ENCODE results near the gene TANGO2. TPM values are rescaled to one million over a fixed set of nuclear protein-coding genes. Genes with fewer than 3 reads are reported as not detected.

TANGO2 gene
- total and polyA plus RNA-seq, 10 of the 15 experiments (the other 5 are each of a cell fraction or from before 2014, with no cell fraction given): 4.0 to 24.8 (median 20.9) TPM

GRCh38 chr22:19984851-19985811 lies 35.8 kb upstream of the TANGO2 start:
- Histone ChIP-seq H4K20me1 (ENCODE audit: control insufficient read depth, insufficient read depth) (no peaks in the 10 kb centered on the region), H3K4me1 (ENCODE audit: control insufficient read depth, insufficient read depth, low read length) (no peaks in the 10 kb centered on the region), H3K9me3 (replicated peaks; ENCODE audit: control insufficient read depth, insufficient read depth, low read length) (no peaks in the 10 kb centered on the region), H3K36me3 (ENCODE audit: control insufficient read depth in 2 of 2, insufficient read depth in 2 of 2, low read length in 1 of 2) (no peaks in the 10 kb centered on the region; a peak in 1 of 4 replicates), H3K27me3 (replicated peaks in 1 of 2; ENCODE audit: control insufficient read depth in 2 of 2, insufficient read depth in 2 of 2, low read length in 1 of 2) (0 out of 4 replicates have a peak, but pooled peaks cover 0 to 2% of the 10 kb centered on the region in 2 experiments), H3K4me2 (ENCODE audit: control insufficient read depth, insufficient read depth) (no peak overlapping the region), H3K9ac (ENCODE audit: control insufficient read depth, insufficient read depth, low read length) (no peak overlapping the region), H3K79me2 (ENCODE audit: control insufficient read depth, insufficient read depth, low read length) (no peaks in the 10 kb centered on the region), H3K4me3 (no peak overlapping the region), H3K27ac (ENCODE audit: control insufficient read depth, insufficient read depth) (no peak overlapping the region), H2AFZ (ENCODE audit: control insufficient read depth, low read depth, low read length) (no peak overlapping the region)
- 51% methylated on average over 11 of the region's 11 CpGs for WGBS (ENCODE audit: insufficient coverage, insufficient replicate concordance, low lambda C conversion rate, missing lambda C conversion rate)
- ChIA-PET RAD21 (ENCODE audit: unreplicated experiment) (no interaction called here), SMC1A (ENCODE audit: uncharacterized antibody, unreplicated experiment) (no interaction called here), POLR2A (no interaction called here), CTCF (no interaction called here)
- FAIRE-seq (no peak), ATAC-seq (no peak), DNase-seq (ENCODE audit: low read depth, low spot score) (no peak)
- TF ChIP-seq SUPT20H (IDR thresholded peaks at IDR 0.05; ENCODE audit: borderline replicate concordance, control insufficient read depth, low read depth, low read length) (no peak), SIN3A (IDR thresholded peaks at IDR 0.05; ENCODE audit: low read depth, low read length) (no peak), TARDBP (IDR thresholded peaks at IDR 0.05; ENCODE audit: borderline replicate concordance) (no peak), FOXM1 (IDR thresholded peaks at IDR 0.05; ENCODE audit: low read depth, low read length) (no peak), BCLAF1 (IDR thresholded peaks at IDR 0.05) (no peak), CBX3 (IDR thresholded peaks at IDR 0.05; ENCODE audit: borderline replicate concordance, low read depth) (no peak), IKZF2 (IDR thresholded peaks at IDR 0.05) (no peak), ATF3 (IDR thresholded peaks at IDR 0.05; ENCODE audit: borderline replicate concordance, extremely low read depth, low read depth, low read length) (no peak), POLR2AphosphoS2 (IDR thresholded peaks at IDR 0.05; ENCODE audit: low read depth, low read length) (no peak), RAD51 (IDR thresholded peaks at IDR 0.05) (no peak), HDGF (IDR thresholded peaks at IDR 0.05) (no peak), USF2 (IDR thresholded peaks at IDR 0.05; ENCODE audit: borderline replicate concordance, low read depth, low read length) (no peak), CEBPZ (IDR thresholded peaks at IDR 0.05; ENCODE audit: low read depth, low read length) (no peak), JUNB (IDR thresholded peaks at IDR 0.05) (no peak), SREBF1 (IDR thresholded peaks at IDR 0.05; ENCODE audit: low read length) (no peak), KDM1A (IDR thresholded peaks at IDR 0.05; ENCODE audit: borderline replicate concordance) (no peak), MTA3 (IDR thresholded peaks at IDR 0.05; ENCODE audit: borderline replicate concordance, low read length) (no peak)
- BruUV-seq (replicated peaks): no TSS peak
- in situ Hi-C loops (cut with MboI): no loop called here
- intact Hi-C loops (cut with micrococcal nuclease; ENCODE audit: unreplicated experiment): no loop called here
